A549 treated with dexamethasone at 1 μM for 4 hours (cell line): ENCODE results near the gene ACRV1. TPM values are rescaled to one million over a fixed set of nuclear protein-coding genes. Genes with fewer than 3 reads are reported as not detected.

Source experiments
- total RNA-seq: library from RNA; stranded (reverse); fragments of 200-300 nt; extraction: Qiagen RNA extraction; gene quantifications from 5 replicates; pipeline ENCODE4 v1.2.3, GENCODE V29; 2022

Gene ACRV1
- 0.13 TPM in 1 of 5 replicates, not detected in the others for total RNA-seq

GRCh38 chr11:125680747-125681146 is at the start of gene ACRV1:
Gene ACRV1, minus strand, starts transcription at chr11:125680847. Its CDS starts 67 bp downstream, at chr11:125680780.

GRCh38 chr11:125624756-125625213 is 55.9 kb downstream of the ACRV1 start, which contains the start of gene CHEK1:
Gene CHEK1, plus strand, starts transcription at chr11:125625163. Its CDS starts 1,606 bp downstream, at chr11:125626769.

Other genes starting within 250 kb of the ACRV1 start
- gene FEZ1, start 184.6 kb downstream of the ACRV1 start, total RNA-seq = 0.40 to 0.72 TPM (median 0.49 TPM) in 5 replicates
- gene EI24, start 111.4 kb downstream of the ACRV1 start, total RNA-seq = 99.0 to 105 TPM (median 100 TPM) in 5 replicates
- 80.5 to 110 TPM (median 107 TPM) in 5 replicates for gene STT3A, start 88.0 kb downstream of the ACRV1 start, total RNA-seq
- 29.7 to 35.7 TPM (median 32.4 TPM) in 5 replicates for gene CHEK1, start 55.7 kb downstream of the ACRV1 start, total RNA-seq
- gene PATE1, start 65.4 kb upstream of the ACRV1 start, total RNA-seq = not detected in 5 replicates
- gene PATE2, start 98.0 kb upstream of the ACRV1 start, total RNA-seq = not detected in 5 replicates
- not detected in 5 replicates for gene PATE3, start 107.3 kb upstream of the ACRV1 start, total RNA-seq
- not detected in 5 replicates for gene PATE4, start 152.5 kb upstream of the ACRV1 start, total RNA-seq
- 11.8 to 13.9 TPM (median 12.5 TPM) in 5 replicates for gene HYLS1, start 206.8 kb upstream of the ACRV1 start, total RNA-seq
- gene PUS3, start 222.4 kb upstream of the ACRV1 start, total RNA-seq = 8.1 to 11.7 TPM (median 8.7 TPM) in 5 replicates
- not detected in 5 replicates for gene DDX25, start 223.7 kb upstream of the ACRV1 start, total RNA-seq